HCT116 (cell line): ENCODE data around the gene PTPN4. TPM values are rescaled to one million over a fixed set of nuclear protein-coding genes. Genes with fewer than 3 reads are reported as not detected.

Source experiments
- ATAC-seq: fragments of 200-7000 bp; cut with Tn5 transposase; 2 replicates; pipeline ENCODE4 v1.9.1; 2020; ENCODE audit warnings: mild to moderate bottlenecking, moderate library complexity
- BruUV-seq: library from RNA; stranded (reverse); fragments of 400-500 nt; replicated peaks from 2 replicates; lab custom pipeline; 2021; lab: Mats Ljungman, UMichigan
- CTCF ChIA-PET: fragments of 300-600 bp; sonication (Branson Sonifier 250); formaldehyde crosslinking; loops from one replicate; lab custom pipeline; 2021; ENCODE audit warnings: antibody characterized with exemption; lab: Charles Lee
- POLR2A ChIA-PET: fragments of 300-600, 350-600 bp; sonication (Branson Sonifier 250); formaldehyde crosslinking; loops from one replicate; lab custom pipeline; 2021; ENCODE audit warnings: antibody characterized with exemption; lab: Charles Lee
- RAD21 ChIA-PET, 2 experiments: fragments of 300-600 bp; sonication (Branson Sonifier 250); formaldehyde crosslinking; loops; one replicate each; lab custom pipeline; 2023; ENCODE audit warnings: low total read pairs in 2 of 2; ENCODE audit not compliant: uncharacterized antibody in 2 of 2, unreplicated experiment in 2 of 2, low non-redundant PET in 1 of 2; lab: Charles Lee
- DNase-seq: peaks from one replicate; pipeline ENCODE4 v3.0.0-alpha.2; 2010; ENCODE audit warnings: low read depth, low spot score
- H2AFZ ChIP-seq: fragments of 200-600 bp; shearing (Covaris generic), sonication (generic); 2 replicates; pipeline ENCODE4 v1.6.1; 2017; ENCODE audit warnings: low read depth, mixed run types, mixed read lengths, antibody characterized with exemption, low read length; ENCODE audit not compliant: poor library complexity, severe bottlenecking
- H3K27ac ChIP-seq: 2 replicates; pipeline ENCODE4 v1.5.1; 2012; ENCODE audit warnings: low read depth, low read length
- H3K27me3 ChIP-seq: fragments of 200-600 bp; sonication (generic); 2 replicates; pipeline ENCODE4 v1.6.1; 2016; ENCODE audit warnings: mixed run types, low read length, mixed read lengths; ENCODE audit not compliant: insufficient read depth
- H3K36me3 ChIP-seq, 2 experiments: fragments of 200-500 bp in 1 of 2; fragments of 200-600 bp in 1 of 2; sonication (Bioruptor generic) in 1 of 2; sonication (generic) in 1 of 2; 2 replicates each; pipeline versions ENCODE4 v1.5.1 to v1.6.1; 2014 to 2016; ENCODE audit warnings: low read length in 2 of 2, inconsistent platforms in 1 of 2, mixed read lengths in 1 of 2, mixed run types in 1 of 2; ENCODE audit not compliant: insufficient read depth in 2 of 2, control insufficient read depth in 1 of 2
- H3K4me1 ChIP-seq, 2 experiments: fragments of 200-600 bp in 1 of 2; sonication (generic) in 1 of 2; 2 replicates each; pipeline versions ENCODE4 v1.5.1 to v1.6.1; 2012 to 2017; ENCODE audit warnings: low read length in 2 of 2, inconsistent platforms in 1 of 2, mild to moderate bottlenecking in 1 of 2, mixed read lengths in 1 of 2, mixed run types in 1 of 2, moderate library complexity in 1 of 2; ENCODE audit not compliant: insufficient read depth in 2 of 2, control insufficient read depth in 1 of 2
- H3K4me2 ChIP-seq: fragments of 200-600 bp; sonication (generic); 2 replicates; pipeline ENCODE4 v1.6.1; 2017; ENCODE audit warnings: mixed run types, low read length, mixed read lengths
- H3K4me3 ChIP-seq, 2 experiments: fragments of 200-600 bp in 1 of 2; sonication (generic) in 1 of 2; replicated peaks in 1 of 2; 2 replicates each; pipeline ENCODE4 v1.5.1; 2011 to 2016; ENCODE audit warnings: low read length in 2 of 2, control low read depth in 1 of 2, low read depth in 1 of 2, mild to moderate bottlenecking in 1 of 2, mixed read lengths in 1 of 2, mixed run types in 1 of 2
- H3K79me2 ChIP-seq: fragments of 200-600 bp; sonication (generic); 2 replicates; pipeline ENCODE4 v1.6.1; 2017; ENCODE audit warnings: mild to moderate bottlenecking, mixed run types, low read length, moderate library complexity, mixed read lengths; ENCODE audit not compliant: insufficient read depth
- H3K9ac ChIP-seq: fragments of 200-600 bp; sonication (generic); 2 replicates; pipeline ENCODE4 v1.6.1; 2016; ENCODE audit warnings: low read length, mixed read lengths
- H3K9me2 ChIP-seq: fragments of 200-600 bp; sonication (generic), shearing (Covaris generic); 2 replicates; pipeline ENCODE4 v1.6.1; 2017; ENCODE audit warnings: mixed run types, mild to moderate bottlenecking, moderate library complexity; ENCODE audit not compliant: insufficient read depth
- H3K9me3 ChIP-seq, 2 experiments: fragments of 200-500 bp in 1 of 2; fragments of 200-600 bp in 1 of 2; sonication (Bioruptor generic) in 1 of 2; sonication (generic) in 1 of 2; 2 replicates each; pipeline ENCODE4 v1.6.1; 2014 to 2017; ENCODE audit warnings: low read length in 2 of 2, mixed read lengths in 2 of 2, inconsistent platforms in 1 of 2, low read depth in 1 of 2, mild to moderate bottlenecking in 1 of 2, mixed run types in 1 of 2, moderate library complexity in 1 of 2; ENCODE audit not compliant: control insufficient read depth in 1 of 2, insufficient read depth in 1 of 2
- H4K20me1 ChIP-seq: fragments of 200-600 bp; sonication (generic), shearing (Covaris generic); 2 replicates; pipeline ENCODE4 v1.6.1; 2017; ENCODE audit warnings: mixed run types, mild to moderate bottlenecking, moderate library complexity; ENCODE audit not compliant: insufficient read depth
- CBX3 ChIP-seq: IDR thresholded peaks from 2 replicates; pipeline ENCODE4 v1.6.1; 2012; ENCODE audit warnings: low read depth
- CEBPB ChIP-seq: IDR thresholded peaks from 2 replicates; pipeline ENCODE4 v1.6.1; 2012; ENCODE audit warnings: low read depth
- EZH2 ChIP-seq: fragments of 200-600 bp; sonication (generic); IDR thresholded peaks from 2 replicates; pipeline ENCODE4 v1.6.1; 2017; ENCODE audit warnings: antibody characterized with exemption, mixed run types
- FOSL1 ChIP-seq: IDR thresholded peaks from 2 replicates; pipeline ENCODE4 v1.6.1; 2012; ENCODE audit warnings: low read depth
- POLR2AphosphoS5 ChIP-seq: IDR thresholded peaks from 2 replicates; pipeline ENCODE4 v1.6.1; 2011; ENCODE audit warnings: mild to moderate bottlenecking, low read depth, low read length, moderate library complexity
- RAD21 ChIP-seq: IDR thresholded peaks from 2 replicates; pipeline ENCODE4 v1.6.1; 2012; ENCODE audit warnings: low read depth, mild to moderate bottlenecking
- SIN3A ChIP-seq: IDR thresholded peaks from 2 replicates; pipeline ENCODE4 v1.6.1; 2012; ENCODE audit warnings: low read depth
- YY1 ChIP-seq: IDR thresholded peaks from 2 replicates; pipeline ENCODE4 v1.6.1; 2011; ENCODE audit warnings: low read length, low read depth, moderate library complexity, mild to moderate bottlenecking; ENCODE audit not compliant: insufficient replicate concordance; ENCODE audit errors: extremely low read depth
- ZFX ChIP-seq: fragments of 450-650 bp; IDR thresholded peaks from 2 replicates; pipeline ENCODE4 v1.6.1; 2017
- intact Hi-C: fragments of 100-400 bp; cut with micrococcal nuclease; formaldehyde crosslinking; loops from 2 replicates; pipeline ENCODE4 v1.10.0; 2022
- total RNA-seq: library from RNA; stranded (reverse); gene quantifications from one replicate; pipeline ENCODE4 v1.2.1, GENCODE V29; 2021; ENCODE audit not compliant: unreplicated experiment
- TF ChIP-seq, protein P1 (sequence below): IDR thresholded peaks from 2 replicates; pipeline ENCODE4 v1.6.1; 2011; ENCODE audit warnings: mild to moderate bottlenecking, low read length, moderate library complexity; ENCODE audit not compliant: insufficient replicate concordance; ENCODE audit errors: extremely low read depth
- TF ChIP-seq, protein P2 (sequence below): IDR thresholded peaks from 2 replicates; pipeline ENCODE4 v1.6.1; 2012
- TF ChIP-seq, protein P3 (sequence below): IDR thresholded peaks from 2 replicates; pipeline ENCODE4 v1.6.1; 2012; ENCODE audit warnings: low read depth
- TF ChIP-seq, protein P4 (sequence below), 3 experiments: fragments of 200-600 bp in 1 of 3; sonication (generic) in 1 of 3; IDR thresholded peaks in 2 of 3; conservative IDR thresholded peaks in 1 of 3; 2 replicates each; pipeline ENCODE4 v1.5.1; 2012 to 2017; ENCODE audit warnings: low read depth in 2 of 3, low read length in 2 of 3, antibody characterized with exemption in 1 of 3, borderline replicate concordance in 1 of 3, control low read depth in 1 of 3, mild to moderate bottlenecking in 1 of 3, mixed read lengths in 1 of 3, mixed run types in 1 of 3, moderate library complexity in 1 of 3; ENCODE audit not compliant: insufficient read depth in 1 of 3

The PTPN4 gene
- total RNA-seq, 1 experiment from 2014 or later: 38.4 TPM

DNA sequence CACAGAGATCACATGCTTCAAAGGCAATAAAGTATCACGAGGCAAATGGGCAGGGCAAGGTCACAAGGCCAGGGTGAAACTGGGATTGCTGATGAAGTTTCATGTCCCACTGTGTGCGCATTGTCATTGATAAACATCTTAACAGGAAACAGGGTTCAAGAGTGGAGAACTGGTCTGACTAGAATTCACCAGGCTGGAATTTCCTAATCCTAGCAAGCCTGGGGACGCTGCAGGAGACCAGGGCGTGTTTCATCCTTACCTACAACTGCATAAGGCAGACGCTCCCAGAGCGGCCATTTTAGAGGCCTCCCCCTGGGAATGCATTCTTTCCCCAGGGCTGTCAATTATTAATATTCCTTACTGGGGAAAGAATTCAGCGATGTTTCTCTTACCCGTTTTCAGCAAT is 33.2 kb downstream of the PTPN4 start:
- CTCF ChIA-PET: no interaction called here
- POLR2A ChIA-PET: no interaction called here
- Histone ChIP-seq H2AFZ (no peak overlapping the region), H4K20me1 (peaks cover 3% of the 10 kb centered on the region; the same call in 1 of the 2 replicates), H3K4me1 (no peaks in the 10 kb centered on the region)
- no TSS peak for BruUV-seq
- TF ChIP-seq, protein P1, sequence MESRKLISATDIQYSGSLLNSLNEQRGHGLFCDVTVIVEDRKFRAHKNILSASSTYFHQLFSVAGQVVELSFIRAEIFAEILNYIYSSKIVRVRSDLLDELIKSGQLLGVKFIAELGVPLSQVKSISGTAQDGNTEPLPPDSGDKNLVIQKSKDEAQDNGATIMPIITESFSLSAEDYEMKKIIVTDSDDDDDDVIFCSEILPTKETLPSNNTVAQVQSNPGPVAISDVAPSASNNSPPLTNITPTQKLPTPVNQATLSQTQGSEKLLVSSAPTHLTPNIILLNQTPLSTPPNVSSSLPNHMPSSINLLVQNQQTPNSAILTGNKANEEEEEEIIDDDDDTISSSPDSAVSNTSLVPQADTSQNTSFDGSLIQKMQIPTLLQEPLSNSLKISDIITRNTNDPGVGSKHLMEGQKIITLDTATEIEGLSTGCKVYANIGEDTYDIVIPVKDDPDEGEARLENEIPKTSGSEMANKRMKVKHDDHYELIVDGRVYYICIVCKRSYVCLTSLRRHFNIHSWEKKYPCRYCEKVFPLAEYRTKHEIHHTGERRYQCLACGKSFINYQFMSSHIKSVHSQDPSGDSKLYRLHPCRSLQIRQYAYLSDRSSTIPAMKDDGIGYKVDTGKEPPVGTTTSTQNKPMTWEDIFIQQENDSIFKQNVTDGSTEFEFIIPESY: no peak
- TF ChIP-seq YY1 (no peak), SIN3A (no peak), ZFX (no peak), EZH2 (no peak), FOSL1 (no peak), CBX3 (no peak), CEBPB (no peak), POLR2AphosphoS5 (no peak), RAD21 (no peak)
- TF ChIP-seq, protein P2, sequence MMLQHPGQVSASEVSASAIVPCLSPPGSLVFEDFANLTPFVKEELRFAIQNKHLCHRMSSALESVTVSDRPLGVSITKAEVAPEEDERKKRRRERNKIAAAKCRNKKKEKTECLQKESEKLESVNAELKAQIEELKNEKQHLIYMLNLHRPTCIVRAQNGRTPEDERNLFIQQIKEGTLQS: no peak
- TF ChIP-seq, protein P3, sequence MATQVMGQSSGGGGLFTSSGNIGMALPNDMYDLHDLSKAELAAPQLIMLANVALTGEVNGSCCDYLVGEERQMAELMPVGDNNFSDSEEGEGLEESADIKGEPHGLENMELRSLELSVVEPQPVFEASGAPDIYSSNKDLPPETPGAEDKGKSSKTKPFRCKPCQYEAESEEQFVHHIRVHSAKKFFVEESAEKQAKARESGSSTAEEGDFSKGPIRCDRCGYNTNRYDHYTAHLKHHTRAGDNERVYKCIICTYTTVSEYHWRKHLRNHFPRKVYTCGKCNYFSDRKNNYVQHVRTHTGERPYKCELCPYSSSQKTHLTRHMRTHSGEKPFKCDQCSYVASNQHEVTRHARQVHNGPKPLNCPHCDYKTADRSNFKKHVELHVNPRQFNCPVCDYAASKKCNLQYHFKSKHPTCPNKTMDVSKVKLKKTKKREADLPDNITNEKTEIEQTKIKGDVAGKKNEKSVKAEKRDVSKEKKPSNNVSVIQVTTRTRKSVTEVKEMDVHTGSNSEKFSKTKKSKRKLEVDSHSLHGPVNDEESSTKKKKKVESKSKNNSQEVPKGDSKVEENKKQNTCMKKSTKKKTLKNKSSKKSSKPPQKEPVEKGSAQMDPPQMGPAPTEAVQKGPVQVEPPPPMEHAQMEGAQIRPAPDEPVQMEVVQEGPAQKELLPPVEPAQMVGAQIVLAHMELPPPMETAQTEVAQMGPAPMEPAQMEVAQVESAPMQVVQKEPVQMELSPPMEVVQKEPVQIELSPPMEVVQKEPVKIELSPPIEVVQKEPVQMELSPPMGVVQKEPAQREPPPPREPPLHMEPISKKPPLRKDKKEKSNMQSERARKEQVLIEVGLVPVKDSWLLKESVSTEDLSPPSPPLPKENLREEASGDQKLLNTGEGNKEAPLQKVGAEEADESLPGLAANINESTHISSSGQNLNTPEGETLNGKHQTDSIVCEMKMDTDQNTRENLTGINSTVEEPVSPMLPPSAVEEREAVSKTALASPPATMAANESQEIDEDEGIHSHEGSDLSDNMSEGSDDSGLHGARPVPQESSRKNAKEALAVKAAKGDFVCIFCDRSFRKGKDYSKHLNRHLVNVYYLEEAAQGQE: no peak
- TF ChIP-seq, protein P4, sequence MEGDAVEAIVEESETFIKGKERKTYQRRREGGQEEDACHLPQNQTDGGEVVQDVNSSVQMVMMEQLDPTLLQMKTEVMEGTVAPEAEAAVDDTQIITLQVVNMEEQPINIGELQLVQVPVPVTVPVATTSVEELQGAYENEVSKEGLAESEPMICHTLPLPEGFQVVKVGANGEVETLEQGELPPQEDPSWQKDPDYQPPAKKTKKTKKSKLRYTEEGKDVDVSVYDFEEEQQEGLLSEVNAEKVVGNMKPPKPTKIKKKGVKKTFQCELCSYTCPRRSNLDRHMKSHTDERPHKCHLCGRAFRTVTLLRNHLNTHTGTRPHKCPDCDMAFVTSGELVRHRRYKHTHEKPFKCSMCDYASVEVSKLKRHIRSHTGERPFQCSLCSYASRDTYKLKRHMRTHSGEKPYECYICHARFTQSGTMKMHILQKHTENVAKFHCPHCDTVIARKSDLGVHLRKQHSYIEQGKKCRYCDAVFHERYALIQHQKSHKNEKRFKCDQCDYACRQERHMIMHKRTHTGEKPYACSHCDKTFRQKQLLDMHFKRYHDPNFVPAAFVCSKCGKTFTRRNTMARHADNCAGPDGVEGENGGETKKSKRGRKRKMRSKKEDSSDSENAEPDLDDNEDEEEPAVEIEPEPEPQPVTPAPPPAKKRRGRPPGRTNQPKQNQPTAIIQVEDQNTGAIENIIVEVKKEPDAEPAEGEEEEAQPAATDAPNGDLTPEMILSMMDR (IDR thresholded peaks at IDR 0.05 in 2 of 3, conservative IDR thresholded peaks at IDR 0.05 in 1 of 3; ENCODE audit: borderline replicate concordance in 1 of 3, insufficient read depth in 1 of 3, low read depth in 2 of 3, low read length in 2 of 3): no peak
- TF ChIP-seq, all 23 proteins: peak for 0
- Histone ChIP-seq H3K4me2 (no peak overlapping the region), H3K9ac (no peak overlapping the region), H3K9me3 (0 out of 4 replicates have a peak, but pooled peaks cover 0 to 3% of the 10 kb centered on the region in 2 experiments), H3K36me3 (no peaks in the 10 kb centered on the region), H3K4me3 (no peak overlapping the region), H3K79me2 (peaks cover 62% of the 10 kb centered on the region), H3K27ac (no peak overlapping the region), H3K27me3 (no peaks in the 10 kb centered on the region), H3K9me2 (no peaks in the 10 kb centered on the region)
- RAD21 ChIA-PET: no interaction called here
- DNase-seq (no peak), ATAC-seq (no peak)
- intact Hi-C loops: no loop called here
